Right kidney (tissue), 1 donor: ENCODE results near the gene NOSIP.

Experiments used
- DNase-seq: peaks from one replicate; pipeline ENCODE4 v3.0.0-alpha.2; 2016

Gene NOSIP

GRCh38 chr19:49596407-49596806, 16.1 kb upstream of the NOSIP start:
- no peak for DNase-seq

DNA sequence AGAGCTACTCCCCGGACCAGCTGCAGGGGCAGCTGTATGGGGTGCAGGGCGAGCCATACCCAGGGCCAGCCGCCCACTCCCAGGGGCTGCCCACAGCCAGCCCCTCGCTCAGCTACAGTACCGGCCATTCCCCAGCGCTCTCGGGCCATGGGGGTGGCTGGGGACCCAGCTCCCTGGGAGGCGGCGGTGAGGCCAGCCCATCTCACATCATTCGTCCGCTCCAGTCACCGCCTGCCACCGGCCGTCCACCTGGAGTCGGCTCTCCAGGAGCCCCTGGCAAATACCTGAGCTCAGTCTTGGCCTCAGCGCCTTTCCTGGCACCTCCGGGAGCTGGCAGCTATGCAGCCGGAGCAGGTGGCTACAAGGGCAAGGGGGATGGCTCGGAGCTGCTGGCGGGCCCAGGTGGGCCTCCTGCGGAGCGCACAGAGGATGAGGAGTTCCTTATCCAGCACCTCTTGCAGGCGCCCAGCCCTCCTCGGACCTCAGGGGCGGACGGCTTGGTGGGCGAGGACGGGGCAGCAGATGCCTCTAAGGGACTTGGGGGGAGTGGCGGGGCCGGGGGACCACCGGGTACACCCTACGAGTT, 15.6 kb upstream of the NOSIP start:
- DNase-seq, result no peak

- DNase-seq, result no peak
Measured at GRCh38 chr19:49594993-49595818, 14.8 kb upstream of the NOSIP start.

DNA sequence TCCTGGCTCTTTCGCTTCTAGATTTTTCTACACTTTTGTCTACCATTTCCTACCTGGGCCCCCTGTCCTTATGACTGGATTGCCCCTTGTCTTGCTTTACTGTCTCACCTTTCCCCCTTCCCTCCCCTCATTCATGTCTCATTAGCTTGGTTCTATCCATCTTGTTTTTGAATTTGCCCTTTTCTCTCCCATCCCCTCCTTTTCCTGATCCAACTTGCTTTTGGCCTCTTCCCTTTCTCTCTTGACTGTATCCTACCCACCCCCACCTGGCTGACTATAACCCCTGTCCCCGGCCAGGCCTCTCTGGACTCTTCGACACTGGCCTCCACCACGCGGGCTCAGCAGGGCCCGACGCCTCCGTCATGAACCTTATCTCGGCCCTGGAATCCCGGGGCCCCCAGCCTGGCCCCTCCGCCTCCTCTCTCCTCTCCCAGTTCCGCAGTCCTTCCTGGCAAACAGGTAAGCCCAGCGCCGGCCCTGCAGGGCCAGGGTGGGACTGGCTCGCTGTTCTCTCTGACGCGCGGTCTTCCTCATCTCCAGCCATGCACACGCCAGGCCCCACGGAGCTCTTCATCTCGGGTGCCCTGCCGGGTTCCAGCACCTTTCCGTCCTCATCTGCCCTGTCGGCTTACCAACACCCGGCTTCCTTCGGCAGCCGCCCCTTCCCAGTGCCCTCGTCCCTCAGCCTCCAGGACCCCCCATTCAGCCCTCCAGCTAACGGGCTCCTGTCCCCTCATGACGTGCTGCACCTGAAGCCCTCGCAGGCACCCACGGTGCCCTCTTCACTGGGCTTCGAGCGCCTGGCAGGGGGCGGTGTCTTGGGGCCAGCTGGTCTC, 14.0 kb upstream of the NOSIP start:
- DNase-seq, result no peak

DNA sequence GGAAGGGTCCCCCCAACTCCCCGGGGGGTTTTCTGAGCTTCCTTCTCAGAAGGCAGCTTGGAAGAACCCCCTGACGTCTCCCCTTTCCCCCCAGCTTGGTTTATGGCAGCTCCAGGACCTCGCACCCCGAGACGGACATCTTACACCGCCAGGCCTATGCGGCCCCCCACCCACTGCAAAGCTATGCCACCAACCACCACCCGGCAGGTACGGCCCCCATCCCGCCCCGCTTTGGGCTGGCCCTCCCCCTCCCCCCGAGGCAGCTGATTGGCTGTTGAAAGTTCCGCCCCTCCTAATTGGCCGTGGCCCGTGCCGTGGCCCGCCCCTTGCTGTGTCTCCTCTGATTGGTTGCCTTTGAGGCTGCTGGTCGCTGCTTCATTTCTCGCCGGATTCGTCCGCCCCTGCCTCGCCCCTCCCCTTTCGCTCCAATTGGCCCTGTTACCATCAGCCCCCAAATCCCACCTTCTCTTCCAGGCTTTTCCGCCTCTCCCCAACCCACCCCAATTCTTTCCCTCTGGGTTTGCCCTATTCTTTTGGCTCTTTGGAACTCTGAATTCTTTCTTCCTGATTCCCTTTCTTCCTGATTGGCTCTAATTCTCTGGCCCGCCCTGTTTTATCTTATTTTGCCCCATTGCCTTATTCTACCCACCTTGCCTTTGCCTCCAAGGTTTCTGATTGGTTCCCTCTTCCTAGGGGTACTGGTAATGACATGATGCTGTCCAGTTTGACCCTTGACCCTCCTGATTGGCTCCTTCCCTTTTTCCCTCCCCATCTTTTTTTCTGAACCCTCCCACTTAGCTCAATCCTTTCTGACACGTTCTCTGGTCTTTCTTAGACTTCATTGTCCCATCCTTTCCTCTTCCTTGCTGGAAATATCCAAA, 13.1 kb upstream of the NOSIP start:
- DNase-seq, result peak; percentile 66

DNA sequence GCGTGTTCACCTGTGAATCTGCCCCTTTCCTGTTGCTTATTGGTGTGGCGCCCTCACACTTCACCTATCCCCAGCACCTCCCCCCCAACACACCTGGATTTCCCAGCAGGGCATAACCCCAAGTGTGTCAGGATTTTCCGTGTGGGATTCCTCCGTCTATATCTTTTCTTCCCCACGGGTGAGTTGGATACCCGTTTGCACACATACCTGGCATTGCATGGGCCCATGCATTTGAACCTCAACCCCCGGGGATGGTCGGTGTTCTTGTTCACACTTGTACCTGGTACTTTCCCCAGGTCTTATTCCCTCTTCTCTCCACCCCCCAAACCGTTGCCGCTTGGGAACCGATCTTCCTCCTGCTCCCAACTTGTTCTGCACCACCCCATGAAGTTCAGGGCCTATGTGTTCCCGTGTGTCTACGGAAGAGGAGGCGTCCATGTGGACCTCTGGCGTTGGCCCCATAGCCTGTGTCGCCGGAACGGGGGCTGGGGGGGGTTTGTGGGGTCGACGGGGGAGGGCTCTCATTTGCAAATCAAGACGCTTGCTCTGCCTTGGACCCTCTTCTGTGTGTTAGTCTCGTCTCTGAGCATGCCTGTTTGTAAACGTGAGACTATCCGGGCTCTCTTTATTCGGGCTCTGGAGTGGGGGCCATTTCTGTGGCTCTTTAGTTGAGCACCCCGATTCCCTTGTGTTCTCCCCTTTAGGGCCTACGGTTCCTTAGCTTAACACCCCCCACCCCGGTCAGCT, 12.3 kb upstream of the NOSIP start:
- no peak for DNase-seq

DNA sequence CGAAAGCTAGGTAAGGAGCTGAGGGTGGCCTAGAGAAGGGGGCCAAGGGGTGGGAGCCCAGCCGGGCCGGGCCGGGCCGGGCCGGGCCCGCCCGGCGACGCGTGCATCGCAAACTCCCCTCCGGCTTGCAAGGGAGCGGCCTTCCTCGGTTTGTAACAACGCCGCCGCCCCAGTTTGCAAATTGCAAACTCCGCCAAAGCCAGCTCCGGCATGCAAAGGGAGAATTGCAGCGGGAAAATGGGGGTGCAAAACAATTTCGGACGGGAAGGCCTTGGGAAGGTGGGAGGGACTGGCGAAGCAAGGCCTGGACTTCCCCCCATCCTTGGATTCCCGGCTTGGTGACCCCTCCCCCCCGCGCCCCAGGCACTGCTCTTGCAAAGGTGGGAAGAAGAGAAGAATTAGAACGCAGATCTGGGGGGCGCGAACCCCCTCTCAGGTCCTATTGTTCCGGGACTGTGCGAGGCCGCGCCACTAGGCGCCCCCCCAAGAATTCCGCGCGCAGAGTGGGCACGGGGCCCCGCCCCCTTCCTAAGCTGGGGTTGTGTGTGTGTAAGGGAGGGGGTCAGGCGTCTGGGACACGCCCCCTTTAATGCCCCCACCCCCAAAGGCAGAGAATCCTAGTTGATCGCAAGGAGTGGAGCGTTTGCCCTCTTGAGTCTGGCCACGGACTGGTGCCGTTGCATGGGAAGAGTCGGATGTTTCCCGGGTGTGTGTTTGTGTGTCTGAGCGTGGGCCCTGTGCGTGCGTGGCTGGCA, 11.6 kb upstream of the NOSIP start:
- peak; percentile 85 for DNase-seq

GRCh38 chr19:49590971-49591730, 10.8 kb upstream of the NOSIP start, which contains the start of gene PRR12:
TSS of gene PRR12 (plus strand) at chr19:49591182. CDS start at chr19:49591655, 473 bp downstream.
- peak; percentile 63 for DNase-seq

GRCh38 chr19:49590071-49590970, 10.0 kb upstream of the NOSIP start:
- DNase-seq, result peak; percentile 85

DNA sequence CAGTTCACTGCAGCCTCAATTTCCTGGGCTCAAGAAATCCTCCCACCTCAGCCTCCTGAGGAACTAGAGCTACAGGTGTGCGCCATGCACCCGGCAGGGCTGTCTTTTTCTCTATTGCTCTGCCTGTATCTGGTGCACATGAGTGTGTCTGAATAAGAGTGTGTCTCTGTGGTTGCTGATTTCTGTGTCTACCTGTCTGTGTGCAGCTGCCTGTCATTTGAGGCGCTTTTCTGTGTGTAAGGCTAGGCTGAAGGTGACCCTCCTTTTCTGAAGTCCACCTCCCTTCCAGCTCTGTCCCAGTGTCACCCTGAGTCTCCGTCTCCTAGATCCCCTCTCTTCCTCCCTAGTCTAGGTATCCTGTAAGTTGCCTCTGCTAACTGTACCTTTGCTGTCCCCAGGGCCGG, 9.1 kb upstream of the NOSIP start:
- DNase-seq, result peak; percentile 38

GRCh38 chr19:49588365-49589122, 8.2 kb upstream of the NOSIP start:
- no peak for DNase-seq

DNA sequence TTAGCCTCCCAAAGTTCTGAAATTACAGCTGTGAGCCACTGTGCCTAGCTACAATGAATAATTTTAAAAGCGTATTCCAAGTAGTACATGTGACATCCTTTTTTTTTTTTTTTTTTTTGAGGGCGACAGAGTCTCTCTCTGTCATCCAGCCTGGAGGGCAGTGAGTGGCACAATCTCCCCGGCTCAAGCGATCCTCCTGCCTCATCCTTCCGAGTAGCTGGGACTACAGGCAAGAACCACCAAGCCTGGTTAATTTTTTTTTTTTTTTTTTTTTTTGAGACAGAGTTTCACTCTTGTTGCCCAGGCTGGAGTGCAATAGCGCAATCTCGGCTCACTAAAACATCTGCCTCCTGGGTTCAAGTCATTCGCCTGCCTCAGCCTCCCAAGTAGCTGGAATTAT, 6.9 kb upstream of the NOSIP start:
- DNase-seq, result no peak

- no peak for DNase-seq
Measured at GRCh38 chr19:49585023-49585422, 4.7 kb upstream of the NOSIP start.

GRCh38 chr19:49583239-49583638, 2.9 kb upstream of the NOSIP start:
- no peak for DNase-seq

DNA sequence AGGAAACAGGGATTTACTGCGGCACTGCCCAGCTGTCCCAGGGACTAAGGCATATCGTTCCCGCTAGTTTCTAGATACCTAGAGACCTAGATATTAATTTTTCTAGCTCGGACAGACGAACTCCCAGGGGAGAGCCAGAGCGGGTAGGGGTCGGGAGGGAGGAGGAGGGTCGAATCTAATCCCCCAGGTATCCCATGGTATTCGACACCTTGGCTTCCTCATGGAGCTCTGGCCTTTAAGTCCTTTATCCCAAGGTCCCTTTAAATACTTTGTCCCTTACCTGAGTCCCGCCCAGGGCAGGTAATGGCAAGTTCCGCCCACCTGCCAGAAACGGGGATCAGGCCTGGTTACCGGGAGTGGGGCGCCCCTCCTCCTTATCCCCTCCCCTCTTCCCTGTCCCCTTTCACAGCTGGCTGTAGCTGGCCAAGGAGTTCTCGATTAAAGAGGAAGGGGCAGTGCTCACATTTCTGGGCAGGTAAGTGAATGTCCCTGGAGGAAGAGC, 702 bp upstream of the NOSIP start, which contains the start of gene PRRG2:
PRRG2 (plus strand) TSS at position 310 of the 502 bp plus-strand sequence. CDS start 1,904 bp downstream, outside the sequence.
- DNase-seq, result no peak

DNA sequence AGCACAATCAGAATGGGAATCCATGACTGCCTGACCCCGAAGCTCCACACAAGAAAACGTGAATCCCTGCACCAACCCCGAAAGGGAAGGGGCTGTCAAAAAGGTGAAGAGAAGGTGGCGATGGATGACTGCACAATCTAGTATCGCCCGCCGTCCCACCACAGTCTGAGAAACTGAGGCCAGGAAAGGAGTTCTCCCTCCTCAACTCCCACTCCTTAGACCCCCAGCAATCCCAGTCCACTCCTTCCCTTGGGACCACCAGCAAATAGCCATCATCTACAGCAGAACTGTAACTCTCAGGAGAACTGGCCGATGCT, 451 bp downstream of the NOSIP start:
- DNase-seq, result no peak

DNA sequence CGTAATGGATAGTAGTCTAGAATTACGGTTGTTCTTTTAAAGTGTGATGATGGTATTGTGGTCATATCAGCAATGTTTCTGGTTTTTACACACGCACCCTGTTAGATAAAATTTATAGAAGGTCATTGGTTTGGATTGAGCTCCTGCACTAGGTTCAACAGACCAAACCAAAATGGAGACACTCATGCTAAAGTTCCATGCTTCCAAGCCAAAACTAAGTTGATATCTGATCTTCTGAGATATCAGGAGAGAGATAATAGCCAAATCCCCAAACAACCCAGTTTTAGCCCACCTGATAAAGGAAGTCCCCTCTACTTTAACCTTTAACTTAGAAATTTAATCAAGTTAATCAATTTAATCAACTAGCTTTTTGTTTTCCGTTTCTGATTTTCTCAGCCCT, 1.2 kb downstream of the NOSIP start:
- DNase-seq, result no peak
